ENCODE measurements around the gene CYYR1. TPM values are rescaled to one million over a fixed set of nuclear protein-coding genes. Genes with fewer than 3 reads are reported as not detected.

The CYYR1 gene
- total RNA-seq, 4 donors from 2014 or later = 8.9 to 28.4 (median 13.3) TPM

- no peaks in the 10 kb centered on the region for H3K36me3 ChIP-seq
- no peaks in the 10 kb centered on the region for H3K27me3 ChIP-seq
- H3K9me3 ChIP-seq = no peaks in the 10 kb centered on the region
- TF ChIP-seq POLR2A (IDR thresholded peaks at IDR 0.05) = no peak
- no peak for TF ChIP-seq EP300 (IDR thresholded peaks at IDR 0.05)
- TF ChIP-seq POLR2AphosphoS5 (IDR thresholded peaks at IDR 0.05) = no peak
- TF ChIP-seq CTCF (IDR thresholded peaks at IDR 0.05) = no peak
- ATAC-seq = no peak
- WGBS, 2 donors (ENCODE audit: low coverage in 1 of 2) = 93 to 100% methylated on average over 1 of the region's 1 CpG
- H3K27ac ChIP-seq = no peak overlapping the region
- no peak overlapping the region for H3K4me3 ChIP-seq
- no peaks in the 10 kb centered on the region for H3K4me1 ChIP-seq
Measured at GRCh38 chr21:26437326-26438009, 135.6 kb downstream of the CYYR1 start.

- WGBS, 2 donors (ENCODE audit: low coverage in 1 of 2) = 56 to 71% methylated on average over 1 of the region's 1 CpG
- ATAC-seq = no peak
- TF ChIP-seq EP300 (IDR thresholded peaks at IDR 0.05) (no peak), CTCF (IDR thresholded peaks at IDR 0.05) (no peak), POLR2A (IDR thresholded peaks at IDR 0.05) (no peak), POLR2AphosphoS5 (IDR thresholded peaks at IDR 0.05) (no peak)
- Histone ChIP-seq H3K9me3 (no peaks in the 10 kb centered on the region), H3K4me3 (no peak overlapping the region), H3K36me3 (no peaks in the 10 kb centered on the region), H3K27me3 (no peaks in the 10 kb centered on the region), H3K4me1 (no peaks in the 10 kb centered on the region), H3K27ac (no peak overlapping the region)
Measured at GRCh38 chr21:26433386-26433785, 139.7 kb downstream of the CYYR1 start.

- TF ChIP-seq EP300 (IDR thresholded peaks at IDR 0.05) = no peak
- no peak for TF ChIP-seq POLR2AphosphoS5 (IDR thresholded peaks at IDR 0.05)
- no peak for TF ChIP-seq POLR2A (IDR thresholded peaks at IDR 0.05)
- no peak for TF ChIP-seq CTCF (IDR thresholded peaks at IDR 0.05)
- no peak overlapping the region for H3K4me3 ChIP-seq
- H3K9me3 ChIP-seq = no peaks in the 10 kb centered on the region
- H3K27me3 ChIP-seq = no peaks in the 10 kb centered on the region
- no peak overlapping the region for H3K27ac ChIP-seq
- no peaks in the 10 kb centered on the region for H3K36me3 ChIP-seq
- H3K4me1 ChIP-seq = no peaks in the 10 kb centered on the region
- 64 to 74% methylated on average over 5 of the region's 5 CpGs for WGBS, 2 donors (ENCODE audit: low coverage in 1 of 2)
- no peak for ATAC-seq
Measured at GRCh38 chr21:26432410-26432809, 140.7 kb downstream of the CYYR1 start.

GRCh38 chr21:26425576-26425975, 147.5 kb downstream of the CYYR1 start:
- 80 to 87% methylated on average over 1 to 3 of the region's 3 CpGs for WGBS, 2 donors (ENCODE audit: low coverage in 1 of 2)
- Histone ChIP-seq H3K36me3 (no peaks in the 10 kb centered on the region), H3K27me3 (no peaks in the 10 kb centered on the region), H3K4me3 (no peak overlapping the region), H3K27ac (no peak overlapping the region), H3K9me3 (no peaks in the 10 kb centered on the region), H3K4me1 (no peaks in the 10 kb centered on the region)
- TF ChIP-seq EP300 (IDR thresholded peaks at IDR 0.05) (no peak), POLR2A (IDR thresholded peaks at IDR 0.05) (no peak), CTCF (IDR thresholded peaks at IDR 0.05) (no peak), POLR2AphosphoS5 (IDR thresholded peaks at IDR 0.05) (no peak)
- ATAC-seq = no peak

- Histone ChIP-seq H3K9me3 (no peaks in the 10 kb centered on the region), H3K36me3 (no peaks in the 10 kb centered on the region), H3K27ac (no peak overlapping the region), H3K4me3 (no peak overlapping the region), H3K4me1 (no peaks in the 10 kb centered on the region), H3K27me3 (no peaks in the 10 kb centered on the region)
- 93% methylated on average over 4 to 5 of the region's 6 CpGs for WGBS, 2 donors (ENCODE audit: low coverage in 1 of 2)
- no peak for ATAC-seq
- no peak for TF ChIP-seq EP300 (IDR thresholded peaks at IDR 0.05)
- no peak for TF ChIP-seq POLR2A (IDR thresholded peaks at IDR 0.05)
- no peak for TF ChIP-seq CTCF (IDR thresholded peaks at IDR 0.05)
- no peak for TF ChIP-seq POLR2AphosphoS5 (IDR thresholded peaks at IDR 0.05)
Measured at GRCh38 chr21:26423511-26423910, 149.6 kb downstream of the CYYR1 start.

All from gastroesophageal sphincter (tissue), 4 donors.